Panc1 (cell line): ENCODE measurements around the gene TSC22D1. TPM values are rescaled to one million over a fixed set of nuclear protein-coding genes. Genes with fewer than 3 reads are reported as not detected.
"Not testable (repeated sequence)": the region's sequence is repeated elsewhere in the genome, so short reads cannot be mapped to it uniquely, and the experiment has no call there.

Experiments used
- ATAC-seq: fragments of 200-7000 bp; cut with Tn5 transposase; 2 replicates; pipeline ENCODE4 v1.9.1; 2020; ENCODE audit warnings: mild to moderate bottlenecking, moderate library complexity
- BruUV-seq: library from RNA; stranded (reverse); fragments of 400-500 nt; replicated peaks from 2 replicates; lab custom pipeline; 2021; lab: Mats Ljungman, UMichigan
- CTCF ChIA-PET: fragments of 300-600 bp; sonication (Branson Sonifier 250); formaldehyde crosslinking; loops from one replicate; lab custom pipeline; 2022; ENCODE audit warnings: antibody characterized with exemption; lab: Charles Lee
- POLR2A ChIA-PET: fragments of 300-600 bp; sonication (Branson Sonifier 250); formaldehyde crosslinking; loops from one replicate; lab custom pipeline; 2022; ENCODE audit warnings: antibody characterized with exemption; lab: Charles Lee
- DNase-seq: peaks from one replicate; pipeline ENCODE4 v3.0.0-alpha.2; 2010; ENCODE audit warnings: low read depth, low spot score
- H3K27ac ChIP-seq: 2 replicates; pipeline ENCODE4 v1.5.1; 2011; ENCODE audit warnings: mild to moderate bottlenecking, low read length, inconsistent platforms
- H3K27me3 ChIP-seq: fragments of 200-500 bp; sonication (Bioruptor generic); 2 replicates; pipeline ENCODE4 v1.6.0; 2014; ENCODE audit warnings: low read length, inconsistent platforms; ENCODE audit not compliant: control insufficient read depth, insufficient read depth
- H3K36me3 ChIP-seq: fragments of 200-500 bp; sonication (Bioruptor generic); 2 replicates; pipeline ENCODE4 v1.5.1; 2014; ENCODE audit warnings: inconsistent platforms, mild to moderate bottlenecking, low read length, moderate library complexity; ENCODE audit not compliant: control insufficient read depth, insufficient read depth
- H3K4me1 ChIP-seq: 2 replicates; pipeline ENCODE4 v1.5.1; 2011; ENCODE audit warnings: inconsistent platforms, mild to moderate bottlenecking, low read length, moderate library complexity; ENCODE audit not compliant: control insufficient read depth, insufficient read depth
- H3K4me3 ChIP-seq, 2 experiments: 2 replicates each; pipeline ENCODE4 v1.5.1; 2011 to 2012; ENCODE audit warnings: low read depth in 2 of 2, low read length in 2 of 2, mild to moderate bottlenecking in 2 of 2, inconsistent platforms in 1 of 2, moderate library complexity in 1 of 2
- H3K9me3 ChIP-seq: fragments of 200-500 bp; sonication (Bioruptor generic); 2 replicates; pipeline ENCODE4 v1.5.1; 2014; ENCODE audit warnings: low read depth, mild to moderate bottlenecking, inconsistent platforms, low read length, moderate library complexity; ENCODE audit not compliant: control insufficient read depth, insufficient read depth
- CTCF ChIP-seq: fragments of 450-650 bp; IDR thresholded peaks from 2 replicates; pipeline ENCODE4 v1.5.1; 2017; ENCODE audit warnings: mild to moderate bottlenecking
- POLR2AphosphoS5 ChIP-seq: IDR thresholded peaks from 2 replicates; pipeline ENCODE4 v1.6.1; 2012; ENCODE audit warnings: mild to moderate bottlenecking, low read depth, low read length, moderate library complexity
- SIN3A ChIP-seq: IDR thresholded peaks from 2 replicates; pipeline ENCODE4 v1.6.1; 2012; ENCODE audit warnings: low read depth, mild to moderate bottlenecking, low read length, moderate library complexity, borderline replicate concordance; ENCODE audit not compliant: insufficient read depth
- TCF7L2 ChIP-seq: IDR thresholded peaks from 2 replicates; pipeline ENCODE4 v1.6.1; 2011; ENCODE audit warnings: mild to moderate bottlenecking, low read depth, low read length, inconsistent platforms
- in situ Hi-C: cut with HindIII; loops from 2 replicates; pipeline ENCODE4 v1.10.0; 2016; ENCODE audit warnings: low sequenced_read_pairs, low pct_unique_long_range_greater_than_20kb
- intact Hi-C: fragments of 100-400 bp; cut with micrococcal nuclease; formaldehyde crosslinking; loops from one replicate; pipeline ENCODE4 v1.10.0; 2022; ENCODE audit not compliant: unreplicated experiment
- total RNA-seq: library from RNA; stranded (reverse); gene quantifications from one replicate; pipeline ENCODE4 v1.2.1, GENCODE V29; 2021; ENCODE audit not compliant: unreplicated experiment
- TF ChIP-seq, protein P1 (sequence below), 2 experiments: IDR thresholded peaks; 2 replicates each; pipeline ENCODE4 v1.6.1; 2011 to 2012; ENCODE audit warnings: low read depth in 2 of 2, control low read depth in 1 of 2, low read length in 1 of 2, mild to moderate bottlenecking in 1 of 2, moderate library complexity in 1 of 2; ENCODE audit not compliant: insufficient read depth in 1 of 2

The TSC22D1 gene
- total RNA-seq, 1 experiment from 2014 or later = 31.8 TPM

GRCh38 chr13:44564936-44565335, 11.2 kb downstream of the TSC22D1 start:
- Histone ChIP-seq H3K9me3 (no peaks in the 10 kb centered on the region), H3K27me3 (no peaks in the 10 kb centered on the region), H3K4me3 (no peak overlapping the region), H3K36me3 (no peaks in the 10 kb centered on the region), H3K27ac (no peak overlapping the region), H3K4me1 (no peaks in the 10 kb centered on the region)
- BruUV-seq = no TSS peak
- POLR2A ChIA-PET = no interaction called here
- in situ Hi-C loops (no loop called here), intact Hi-C loops (no loop called here)
- ATAC-seq (no peak), DNase-seq (no peak)
- CTCF ChIA-PET = no interaction called here
- TF ChIP-seq POLR2AphosphoS5 (no peak), TCF7L2 (no peak), CTCF (no peak), SIN3A (no peak)
- TF ChIP-seq, protein P1, sequence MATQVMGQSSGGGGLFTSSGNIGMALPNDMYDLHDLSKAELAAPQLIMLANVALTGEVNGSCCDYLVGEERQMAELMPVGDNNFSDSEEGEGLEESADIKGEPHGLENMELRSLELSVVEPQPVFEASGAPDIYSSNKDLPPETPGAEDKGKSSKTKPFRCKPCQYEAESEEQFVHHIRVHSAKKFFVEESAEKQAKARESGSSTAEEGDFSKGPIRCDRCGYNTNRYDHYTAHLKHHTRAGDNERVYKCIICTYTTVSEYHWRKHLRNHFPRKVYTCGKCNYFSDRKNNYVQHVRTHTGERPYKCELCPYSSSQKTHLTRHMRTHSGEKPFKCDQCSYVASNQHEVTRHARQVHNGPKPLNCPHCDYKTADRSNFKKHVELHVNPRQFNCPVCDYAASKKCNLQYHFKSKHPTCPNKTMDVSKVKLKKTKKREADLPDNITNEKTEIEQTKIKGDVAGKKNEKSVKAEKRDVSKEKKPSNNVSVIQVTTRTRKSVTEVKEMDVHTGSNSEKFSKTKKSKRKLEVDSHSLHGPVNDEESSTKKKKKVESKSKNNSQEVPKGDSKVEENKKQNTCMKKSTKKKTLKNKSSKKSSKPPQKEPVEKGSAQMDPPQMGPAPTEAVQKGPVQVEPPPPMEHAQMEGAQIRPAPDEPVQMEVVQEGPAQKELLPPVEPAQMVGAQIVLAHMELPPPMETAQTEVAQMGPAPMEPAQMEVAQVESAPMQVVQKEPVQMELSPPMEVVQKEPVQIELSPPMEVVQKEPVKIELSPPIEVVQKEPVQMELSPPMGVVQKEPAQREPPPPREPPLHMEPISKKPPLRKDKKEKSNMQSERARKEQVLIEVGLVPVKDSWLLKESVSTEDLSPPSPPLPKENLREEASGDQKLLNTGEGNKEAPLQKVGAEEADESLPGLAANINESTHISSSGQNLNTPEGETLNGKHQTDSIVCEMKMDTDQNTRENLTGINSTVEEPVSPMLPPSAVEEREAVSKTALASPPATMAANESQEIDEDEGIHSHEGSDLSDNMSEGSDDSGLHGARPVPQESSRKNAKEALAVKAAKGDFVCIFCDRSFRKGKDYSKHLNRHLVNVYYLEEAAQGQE (IDR thresholded peaks at IDR 0.05; ENCODE audit: insufficient read depth in 1 of 2, low read depth in 2 of 2, low read length in 1 of 2) = no peak

GRCh38 chr13:44562853-44563252, 13.3 kb downstream of the TSC22D1 start:
- H3K27ac ChIP-seq, ATAC-seq, BruUV-seq, H3K9me3 ChIP-seq, CTCF ChIA-PET, H3K4me1 ChIP-seq, H3K27me3 ChIP-seq, DNase-seq, H3K4me3 ChIP-seq, in situ Hi-C loops, H3K36me3 ChIP-seq, intact Hi-C loops, POLR2A ChIA-PET: not testable (repeated sequence)

DNA sequence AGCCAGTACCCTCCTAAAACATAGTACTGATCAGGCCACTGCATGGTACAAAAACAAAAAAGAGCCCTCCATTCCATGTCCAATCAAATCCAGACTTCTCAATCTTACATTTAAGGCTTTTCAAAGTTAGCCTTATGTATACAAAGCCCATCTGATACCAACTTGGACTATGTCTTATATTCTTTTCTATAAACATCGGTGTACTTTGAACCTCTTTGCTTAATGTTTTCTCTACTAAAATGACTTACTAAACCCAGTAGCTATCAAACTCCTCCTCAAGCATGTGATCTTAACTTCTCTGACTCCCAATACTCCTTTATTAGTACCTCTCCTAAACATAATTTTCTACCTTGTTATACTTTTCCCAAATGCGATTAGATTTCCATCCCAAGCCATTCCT, 14.8 kb downstream of the TSC22D1 start:
- Histone ChIP-seq H3K27me3 (no peaks in the 10 kb centered on the region), H3K9me3 (no peaks in the 10 kb centered on the region), H3K4me3 (no peak overlapping the region), H3K27ac (no peak overlapping the region), H3K36me3 (no peaks in the 10 kb centered on the region), H3K4me1 (no peaks in the 10 kb centered on the region)
- ATAC-seq (no peak), DNase-seq (no peak)
- TF ChIP-seq CTCF (no peak), SIN3A (no peak), TCF7L2 (no peak), POLR2AphosphoS5 (no peak)
- TF ChIP-seq, protein P1 (IDR thresholded peaks at IDR 0.05; ENCODE audit: insufficient read depth in 1 of 2, low read depth in 2 of 2, low read length in 1 of 2) = no peak
- in situ Hi-C loops = no loop called here
- intact Hi-C loops = no loop called here
- ChIA-PET POLR2A (no interaction called here), CTCF (no interaction called here)
- BruUV-seq = no TSS peak
